ENCODE measurements around the gene USP13. TPM values are rescaled to one million over a fixed set of nuclear protein-coding genes. Genes with fewer than 3 reads are reported as not detected.

The USP13 gene
- total and polyA plus RNA-seq, 2 of the 13 experiments (the other 11 are each of a cell fraction or from before 2014, with no cell fraction given) = 15.9 to 36.7 TPM

DNA sequence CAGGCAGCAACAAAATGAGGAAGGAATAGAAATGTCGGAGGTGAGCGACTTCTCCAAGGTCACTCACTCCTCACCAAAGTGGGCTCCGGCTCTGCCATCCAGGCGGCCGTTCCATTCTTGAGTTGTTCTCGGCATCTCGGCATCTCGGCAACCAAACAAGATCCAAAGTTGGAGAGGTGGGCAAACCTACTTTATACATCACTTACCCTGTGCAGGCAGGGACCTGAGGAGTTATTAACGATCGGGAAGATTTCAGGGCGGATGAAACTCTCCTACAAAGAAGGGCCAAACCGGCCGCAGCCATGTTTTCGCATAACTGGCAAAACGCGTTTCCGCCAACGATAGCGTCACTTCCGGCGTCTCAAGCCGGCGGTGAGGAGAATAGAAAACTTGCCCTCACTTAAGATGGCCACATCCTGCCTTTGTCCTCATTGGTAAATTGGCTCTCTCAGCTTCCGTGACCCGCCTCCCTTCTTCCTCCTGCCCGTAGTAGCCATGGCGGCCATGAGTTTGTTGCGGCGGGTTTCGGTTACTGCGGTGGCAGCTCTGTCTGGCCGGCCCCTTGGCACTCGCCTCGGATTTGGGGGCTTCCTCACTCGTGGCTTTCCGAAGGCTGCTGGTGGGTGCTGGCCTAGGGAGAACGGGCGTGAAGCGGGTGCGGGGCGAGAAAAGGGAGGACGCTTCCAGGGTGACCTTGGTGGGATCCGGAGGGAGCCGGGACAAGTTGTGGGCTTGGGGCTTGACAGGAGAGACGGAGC is 48.3 kb upstream of the USP13 start, which contains the start of the genes MRPL47 and NDUFB5 (continued):
- TF ChIP-seq, protein P1, sequence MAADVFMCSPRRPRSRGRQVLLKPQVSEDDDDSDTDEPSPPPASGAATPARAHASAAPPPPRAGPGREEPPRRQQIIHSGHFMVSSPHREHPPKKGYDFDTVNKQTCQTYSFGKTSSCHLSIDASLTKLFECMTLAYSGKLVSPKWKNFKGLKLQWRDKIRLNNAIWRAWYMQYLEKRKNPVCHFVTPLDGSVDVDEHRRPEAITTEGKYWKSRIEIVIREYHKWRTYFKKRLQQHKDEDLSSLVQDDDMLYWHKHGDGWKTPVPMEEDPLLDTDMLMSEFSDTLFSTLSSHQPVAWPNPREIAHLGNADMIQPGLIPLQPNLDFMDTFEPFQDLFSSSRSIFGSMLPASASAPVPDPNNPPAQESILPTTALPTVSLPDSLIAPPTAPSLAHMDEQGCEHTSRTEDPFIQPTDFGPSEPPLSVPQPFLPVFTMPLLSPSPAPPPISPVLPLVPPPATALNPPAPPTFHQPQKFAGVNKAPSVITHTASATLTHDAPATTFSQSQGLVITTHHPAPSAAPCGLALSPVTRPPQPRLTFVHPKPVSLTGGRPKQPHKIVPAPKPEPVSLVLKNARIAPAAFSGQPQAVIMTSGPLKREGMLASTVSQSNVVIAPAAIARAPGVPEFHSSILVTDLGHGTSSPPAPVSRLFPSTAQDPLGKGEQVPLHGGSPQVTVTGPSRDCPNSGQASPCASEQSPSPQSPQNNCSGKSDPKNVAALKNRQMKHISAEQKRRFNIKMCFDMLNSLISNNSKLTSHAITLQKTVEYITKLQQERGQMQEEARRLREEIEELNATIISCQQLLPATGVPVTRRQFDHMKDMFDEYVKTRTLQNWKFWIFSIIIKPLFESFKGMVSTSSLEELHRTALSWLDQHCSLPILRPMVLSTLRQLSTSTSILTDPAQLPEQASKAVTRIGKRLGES (CRISPR knock-in tag; IDR thresholded peaks at IDR 0.05; ENCODE audit: borderline replicate concordance) = no peak
- TF ChIP-seq PCBP2 (optimal IDR thresholded peaks at IDR 0.05; ENCODE audit: low read depth, low read length, poor library complexity, severe bottlenecking) (no peak), MYC (CRISPR knock-in tag; IDR thresholded peaks at IDR 0.05; ENCODE audit: borderline replicate concordance) (no peak; the same call in 1 of the 2 replicates), SRY (CRISPR knock-in tag; IDR thresholded peaks at IDR 0.05) (no peak), RFX3 (CRISPR knock-in tag; IDR thresholded peaks at IDR 0.05) (no peak), ZKSCAN1 (IDR thresholded peaks at IDR 0.05; ENCODE audit: low read length) (no peak), EEA1 (CRISPR knock-in tag; IDR thresholded peaks at IDR 0.05; ENCODE audit: borderline replicate concordance) (no peak), ZFYVE20 (CRISPR knock-in tag; IDR thresholded peaks at IDR 0.05; ENCODE audit: borderline replicate concordance, low read depth) (no peak), DR1 (CRISPR knock-in tag; IDR thresholded peaks at IDR 0.05) (peak; percentile 58; the same call in 1 of the 2 replicates), MAFK (conservative IDR thresholded peaks at IDR 0.05 in 1 of 2, IDR thresholded peaks at IDR 0.05 in 1 of 2; ENCODE audit: low read length in 2 of 2) (peak in 1 of 2 experiments; percentile 51; a peak in 1 of 4 replicates), PHF20 (CRISPR knock-in tag; IDR thresholded peaks at IDR 0.05) (peak; percentile 93), NFE2L2 (IDR thresholded peaks at IDR 0.05; ENCODE audit: low read length) (no peak), ZFY (CRISPR knock-in tag; IDR thresholded peaks at IDR 0.05) (peak; percentile 83), ZC3H4 (CRISPR knock-in tag; IDR thresholded peaks at IDR 0.05; ENCODE audit: borderline replicate concordance) (no peak), SAP130 (CRISPR knock-in tag; IDR thresholded peaks at IDR 0.05; ENCODE audit: low read depth) (peak; percentile 88), ZNF382 (CRISPR knock-in tag; IDR thresholded peaks at IDR 0.05; ENCODE audit: borderline replicate concordance) (no peak)
- TF ChIP-seq, protein P2, sequence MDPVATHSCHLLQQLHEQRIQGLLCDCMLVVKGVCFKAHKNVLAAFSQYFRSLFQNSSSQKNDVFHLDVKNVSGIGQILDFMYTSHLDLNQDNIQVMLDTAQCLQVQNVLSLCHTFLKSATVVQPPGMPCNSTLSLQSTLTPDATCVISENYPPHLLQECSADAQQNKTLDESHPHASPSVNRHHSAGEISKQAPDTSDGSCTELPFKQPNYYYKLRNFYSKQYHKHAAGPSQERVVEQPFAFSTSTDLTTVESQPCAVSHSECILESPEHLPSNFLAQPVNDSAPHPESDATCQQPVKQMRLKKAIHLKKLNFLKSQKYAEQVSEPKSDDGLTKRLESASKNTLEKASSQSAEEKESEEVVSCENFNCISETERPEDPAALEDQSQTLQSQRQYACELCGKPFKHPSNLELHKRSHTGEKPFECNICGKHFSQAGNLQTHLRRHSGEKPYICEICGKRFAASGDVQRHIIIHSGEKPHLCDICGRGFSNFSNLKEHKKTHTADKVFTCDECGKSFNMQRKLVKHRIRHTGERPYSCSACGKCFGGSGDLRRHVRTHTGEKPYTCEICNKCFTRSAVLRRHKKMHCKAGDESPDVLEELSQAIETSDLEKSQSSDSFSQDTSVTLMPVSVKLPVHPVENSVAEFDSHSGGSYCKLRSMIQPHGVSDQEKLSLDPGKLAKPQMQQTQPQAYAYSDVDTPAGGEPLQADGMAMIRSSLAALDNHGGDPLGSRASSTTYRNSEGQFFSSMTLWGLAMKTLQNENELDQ (CRISPR knock-in tag; IDR thresholded peaks at IDR 0.05; ENCODE audit: borderline replicate concordance) = no peak
- TF ChIP-seq, protein P3, sequence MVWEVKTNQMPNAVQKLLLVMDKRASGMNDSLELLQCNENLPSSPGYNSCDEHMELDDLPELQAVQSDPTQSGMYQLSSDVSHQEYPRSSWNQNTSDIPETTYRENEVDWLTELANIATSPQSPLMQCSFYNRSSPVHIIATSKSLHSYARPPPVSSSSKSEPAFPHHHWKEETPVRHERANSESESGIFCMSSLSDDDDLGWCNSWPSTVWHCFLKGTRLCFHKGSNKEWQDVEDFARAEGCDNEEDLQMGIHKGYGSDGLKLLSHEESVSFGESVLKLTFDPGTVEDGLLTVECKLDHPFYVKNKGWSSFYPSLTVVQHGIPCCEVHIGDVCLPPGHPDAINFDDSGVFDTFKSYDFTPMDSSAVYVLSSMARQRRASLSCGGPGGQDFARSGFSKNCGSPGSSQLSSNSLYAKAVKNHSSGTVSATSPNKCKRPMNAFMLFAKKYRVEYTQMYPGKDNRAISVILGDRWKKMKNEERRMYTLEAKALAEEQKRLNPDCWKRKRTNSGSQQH (CRISPR knock-in tag; IDR thresholded peaks at IDR 0.05; ENCODE audit: low read depth) = no peak; the same call in 1 of the 2 replicates
- TF ChIP-seq, protein P4, sequence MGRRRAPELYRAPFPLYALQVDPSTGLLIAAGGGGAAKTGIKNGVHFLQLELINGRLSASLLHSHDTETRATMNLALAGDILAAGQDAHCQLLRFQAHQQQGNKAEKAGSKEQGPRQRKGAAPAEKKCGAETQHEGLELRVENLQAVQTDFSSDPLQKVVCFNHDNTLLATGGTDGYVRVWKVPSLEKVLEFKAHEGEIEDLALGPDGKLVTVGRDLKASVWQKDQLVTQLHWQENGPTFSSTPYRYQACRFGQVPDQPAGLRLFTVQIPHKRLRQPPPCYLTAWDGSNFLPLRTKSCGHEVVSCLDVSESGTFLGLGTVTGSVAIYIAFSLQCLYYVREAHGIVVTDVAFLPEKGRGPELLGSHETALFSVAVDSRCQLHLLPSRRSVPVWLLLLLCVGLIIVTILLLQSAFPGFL (CRISPR knock-in tag; IDR thresholded peaks at IDR 0.05) = no peak
- TF ChIP-seq, protein P5, sequence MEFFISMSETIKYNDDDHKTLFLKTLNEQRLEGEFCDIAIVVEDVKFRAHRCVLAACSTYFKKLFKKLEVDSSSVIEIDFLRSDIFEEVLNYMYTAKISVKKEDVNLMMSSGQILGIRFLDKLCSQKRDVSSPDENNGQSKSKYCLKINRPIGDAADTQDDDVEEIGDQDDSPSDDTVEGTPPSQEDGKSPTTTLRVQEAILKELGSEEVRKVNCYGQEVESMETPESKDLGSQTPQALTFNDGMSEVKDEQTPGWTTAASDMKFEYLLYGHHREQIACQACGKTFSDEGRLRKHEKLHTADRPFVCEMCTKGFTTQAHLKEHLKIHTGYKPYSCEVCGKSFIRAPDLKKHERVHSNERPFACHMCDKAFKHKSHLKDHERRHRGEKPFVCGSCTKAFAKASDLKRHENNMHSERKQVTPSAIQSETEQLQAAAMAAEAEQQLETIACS (CRISPR knock-in tag; IDR thresholded peaks at IDR 0.05) = no peak; the same call in 1 of the 2 replicates

Measured in HepG2 (cell line).